IMR-90 (cell line): ENCODE measurements around the gene MTCL1. TPM values are rescaled to one million over a fixed set of nuclear protein-coding genes. Genes with fewer than 3 reads are reported as not detected.

ENCODE experiments used
- ATAC-seq: fragments of 200-7000 bp; cut with Tn5 transposase; 2 replicates; pipeline ENCODE4 v1.9.1; 2020; ENCODE audit warnings: low read depth, mild to moderate bottlenecking, moderate library complexity
- BruUV-seq: library from RNA; stranded (reverse); fragments of 400-500 nt; replicated peaks from 2 replicates; lab custom pipeline; 2021; lab: Mats Ljungman, UMichigan
- CTCF ChIA-PET: fragments of 300-600 bp; formaldehyde crosslinking; extraction: SDS; loops from one replicate; lab custom pipeline; 2021; ENCODE audit warnings: antibody characterized with exemption; lab: Yijun Ruan, JAX
- POLR2A ChIA-PET: fragments of 300-600 bp; sonication (Branson Sonifier 250); formaldehyde crosslinking; loops from one replicate; lab custom pipeline; 2022; ENCODE audit warnings: antibody characterized with exemption; ENCODE audit not compliant: unreplicated experiment; lab: Charles Lee
- DNase-seq: peaks from one replicate; pipeline ENCODE4 v3.0.0; 2013
- H2AFZ ChIP-seq: replicated peaks from 2 replicates; pipeline ENCODE3; 2013; ENCODE audit warnings: low read length, mild to moderate bottlenecking; ENCODE audit not compliant: poor library complexity
- H2AK5ac ChIP-seq: 2 replicates; pipeline ENCODE4 v1.6.1; 2013; ENCODE audit warnings: low read depth, low read length, inconsistent platforms
- H2AK9ac ChIP-seq: replicated peaks from 2 replicates; pipeline ENCODE3; 2013; ENCODE audit warnings: mild to moderate bottlenecking, low read depth, low read length, moderate library complexity; ENCODE audit not compliant: poor library complexity
- H2BK120ac ChIP-seq: 2 replicates; pipeline ENCODE4 v1.6.1; 2013; ENCODE audit warnings: low read depth, low read length, inconsistent platforms
- H2BK15ac ChIP-seq: 3 replicates; pipeline ENCODE4 v1.6.1; 2013; ENCODE audit warnings: low read depth, low read length, inconsistent platforms
- H2BK20ac ChIP-seq: 2 replicates; pipeline ENCODE4 v1.6.1; 2013; ENCODE audit warnings: low read depth, mild to moderate bottlenecking, inconsistent platforms, low read length, moderate library complexity
- H2BK5ac ChIP-seq: 2 replicates; pipeline ENCODE4 v1.6.1; 2013; ENCODE audit warnings: mild to moderate bottlenecking, low read depth, low read length, inconsistent platforms; ENCODE audit not compliant: poor library complexity, severe bottlenecking
- H3K14ac ChIP-seq: replicated peaks from 2 replicates; pipeline ENCODE4 v1.6.1; 2013; ENCODE audit warnings: low read depth, low read length, inconsistent platforms
- H3K18ac ChIP-seq: 2 replicates; pipeline ENCODE4 v1.6.1; 2013; ENCODE audit warnings: low read depth, low read length, control low read depth
- H3K23ac ChIP-seq: 2 replicates; pipeline ENCODE4 v1.6.1; 2013; ENCODE audit warnings: low read depth, low read length, inconsistent platforms
- H3K27ac ChIP-seq: 2 replicates; pipeline ENCODE4 v1.5.1; 2013; ENCODE audit warnings: mild to moderate bottlenecking, control low read depth, low read length; ENCODE audit not compliant: insufficient read depth
- H3K27me3 ChIP-seq: 2 replicates; pipeline ENCODE4 v1.6.1; 2013; ENCODE audit warnings: low read length; ENCODE audit not compliant: control insufficient read depth, insufficient read depth
- H3K36me3 ChIP-seq: 2 replicates; pipeline ENCODE4 v1.6.1; 2013; ENCODE audit warnings: low read length, mixed read lengths; ENCODE audit not compliant: control insufficient read depth, insufficient read depth
- H3K4ac ChIP-seq: 2 replicates; pipeline ENCODE4 v1.6.1; 2013; ENCODE audit warnings: low read depth, low read length, inconsistent platforms
- H3K4me1 ChIP-seq: 2 replicates; pipeline ENCODE4 v1.6.1; 2013; ENCODE audit warnings: low read length, mixed read lengths; ENCODE audit not compliant: control insufficient read depth, insufficient read depth
- H3K4me2 ChIP-seq: 2 replicates; pipeline ENCODE4 v1.6.1; 2013; ENCODE audit warnings: low read depth, mild to moderate bottlenecking, control low read depth, low read length, moderate library complexity
- H3K4me3 ChIP-seq: 2 replicates; pipeline ENCODE4 v1.5.1; 2013; ENCODE audit warnings: low read depth, mild to moderate bottlenecking, control low read depth, low read length, moderate library complexity; ENCODE audit not compliant: insufficient read depth
- H3K56ac ChIP-seq: 2 replicates; pipeline ENCODE4 v1.6.1; 2013; ENCODE audit warnings: low read length, inconsistent platforms; ENCODE audit not compliant: insufficient read depth; ENCODE audit errors: extremely low read depth
- H3K79me1 ChIP-seq, 2 experiments: 2 replicates each; pipeline ENCODE4 v1.6.1; 2013; ENCODE audit warnings: low read length in 2 of 2, inconsistent platforms in 1 of 2, low read depth in 1 of 2
- H3K9ac ChIP-seq: 2 replicates; pipeline ENCODE4 v1.6.1; 2013; ENCODE audit warnings: low read depth, low read length, control low read depth
- H3K9me1 ChIP-seq: 2 replicates; pipeline ENCODE4 v1.6.1; 2013; ENCODE audit warnings: low read length, inconsistent platforms; ENCODE audit not compliant: insufficient read depth
- H3K9me3 ChIP-seq: 2 replicates; pipeline ENCODE4 v1.6.1; 2013; ENCODE audit warnings: low read length; ENCODE audit not compliant: control insufficient read depth, insufficient read depth
- H4K20me1 ChIP-seq: 2 replicates; pipeline ENCODE4 v1.6.1; 2013; ENCODE audit warnings: low read length, inconsistent platforms; ENCODE audit not compliant: insufficient read depth
- H4K5ac ChIP-seq: 2 replicates; pipeline ENCODE4 v1.6.1; 2013; ENCODE audit warnings: mild to moderate bottlenecking, low read depth, low read length, control low read depth
- H4K8ac ChIP-seq, 2 experiments: 2 replicates each; pipeline ENCODE4 v1.6.1; 2013; ENCODE audit warnings: low read depth in 2 of 2, low read length in 2 of 2, control low read depth in 1 of 2, inconsistent platforms in 1 of 2
- H4K91ac ChIP-seq: 2 replicates; pipeline ENCODE4 v1.6.1; 2013; ENCODE audit warnings: low read depth, low read length, inconsistent platforms; ENCODE audit not compliant: insufficient read depth
- CEBPB ChIP-seq: IDR thresholded peaks from 2 replicates; pipeline ENCODE4 v1.6.1; 2012; ENCODE audit warnings: low read depth, low read length, improper control_type of control experiment
- MAFK ChIP-seq: IDR thresholded peaks from 2 replicates; pipeline ENCODE4 v1.6.1; 2012; ENCODE audit warnings: low read depth, low read length, improper control_type of control experiment
- MAZ ChIP-seq: IDR thresholded peaks from 2 replicates; pipeline ENCODE4 v1.6.1; 2012; ENCODE audit warnings: low read depth, mild to moderate bottlenecking, low read length, improper control_type of control experiment, moderate library complexity, borderline replicate concordance
- MXI1 ChIP-seq: IDR thresholded peaks from 2 replicates; pipeline ENCODE4 v1.6.1; 2012; ENCODE audit warnings: low read depth, mild to moderate bottlenecking, low read length, moderate library complexity, borderline replicate concordance
- WGBS, 2 experiments: methylation state at CpG; one replicate each; pipeline versions ENCODE4 v1.1.5 to v1.1.7; 2013; ENCODE audit warnings: missing lambda C conversion rate in 2 of 2; ENCODE audit not compliant: insufficient read length in 1 of 2; ENCODE audit errors: extremely low coverage in 2 of 2; 5-methylcytosine and 5-hydroxymethylcytosine counted together
- dilution Hi-C: fragments of 300-500 bp; cut with HindIII; formaldehyde crosslinking; loops from one replicate; pipeline ENCODE4 v1.14.3; 2018; ENCODE audit warnings: low sequenced_read_pairs; ENCODE audit not compliant: unreplicated experiment
- in situ Hi-C: fragments of 300-500 bp; cut with MboI; formaldehyde crosslinking; loops from 3 replicates; pipeline ENCODE4 v1.14.3; 2019; ENCODE audit warnings: low sequenced_read_pairs, inconsistent platforms, mixed read lengths
- intact Hi-C: fragments of 100-400 bp; cut with micrococcal nuclease; formaldehyde crosslinking; loops from 2 replicates; pipeline ENCODE4 v1.10.0; 2022
- polyA plus RNA-seq, 3 experiments: library from polyadenylated mRNA; depleted of rRNA; stranded (reverse); fragments of >200 nt; gene quantifications; 2 replicates each; pipeline ENCODE4 v1.2.3, GENCODE V29; 2012; ENCODE audit warnings: low replicate concordance in 1 of 3
- total RNA-seq: library from RNA; depleted of rRNA; stranded (reverse); fragments of >200 nt; gene quantifications from 2 replicates; pipeline ENCODE4 v1.2.3, GENCODE V29; 2012
- TF ChIP-seq, protein P1 (sequence below): fragments of 150-350 bp; IDR thresholded peaks from 2 replicates; pipeline ENCODE4 v1.6.1; 2017; ENCODE audit warnings: mild to moderate bottlenecking, antibody characterized with exemption, low read length, low read depth

The MTCL1 gene
- total and polyA plus RNA-seq, 2 of the 4 experiments (the other 2 are of a cell fraction): 29.0 to 45.3 TPM

- Histone ChIP-seq H2BK120ac (no peak overlapping the region), H3K4me2 (no peak overlapping the region), H2AK5ac (no peak overlapping the region), H3K9me1 (peaks cover 35% of the 10 kb centered on the region), H3K36me3 (peaks cover 42% of the 10 kb centered on the region), H4K20me1 (peaks cover 5% of the 10 kb centered on the region; the same call in 1 of the 2 replicates), H3K27ac (no peak overlapping the region), H4K91ac (no peak overlapping the region), H2BK20ac (no peak overlapping the region), H3K18ac (0 out of 2 replicates have a peak overlapping the region, but pooled peaks have one; percentile 16), H3K56ac (no peak overlapping the region), H3K9ac (no peak overlapping the region), H2BK5ac (no peak overlapping the region), H3K14ac (no peak overlapping the region), H2BK15ac (no peak overlapping the region), H3K27me3 (no peaks in the 10 kb centered on the region), H3K23ac (no peak overlapping the region), H3K9me3 (no peaks in the 10 kb centered on the region; the same call in 1 of the 2 replicates), H3K4me1 (peaks cover 32% of the 10 kb centered on the region), H3K4me3 (no peak overlapping the region), H2AFZ (no peak overlapping the region), H3K79me1 (peaks cover 52 to 83% of the 10 kb centered on the region in 2 experiments), H2AK9ac (no peak overlapping the region), H4K8ac (no peak overlapping the region), H3K4ac (no peak overlapping the region), H4K5ac (no peak overlapping the region)
- no peak for ATAC-seq
- intact Hi-C loops: no loop called here
- dilution Hi-C loops: no loop called here
- in situ Hi-C loops: no loop called here
- TF ChIP-seq MAFK (0 out of 2 replicates have a peak, but pooled peaks have one; percentile 12), CEBPB (no peak), MAZ (no peak), MXI1 (no peak)
- TF ChIP-seq, protein P1, sequence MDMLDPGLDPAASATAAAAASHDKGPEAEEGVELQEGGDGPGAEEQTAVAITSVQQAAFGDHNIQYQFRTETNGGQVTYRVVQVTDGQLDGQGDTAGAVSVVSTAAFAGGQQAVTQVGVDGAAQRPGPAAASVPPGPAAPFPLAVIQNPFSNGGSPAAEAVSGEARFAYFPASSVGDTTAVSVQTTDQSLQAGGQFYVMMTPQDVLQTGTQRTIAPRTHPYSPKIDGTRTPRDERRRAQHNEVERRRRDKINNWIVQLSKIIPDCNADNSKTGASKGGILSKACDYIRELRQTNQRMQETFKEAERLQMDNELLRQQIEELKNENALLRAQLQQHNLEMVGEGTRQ: no peak
- 80% methylated on average over 5 of the region's 7 CpGs; no CpG with 5 or more reads in 1 of the 2 experiments for WGBS, 2 experiments
- ChIA-PET POLR2A (no interaction called here), CTCF (interaction anchor here (0.6 kb wide), 1 partner anchor 14 kb away, joined by 3 read pairs; no protein-coding TSS in a partner anchor)
- no peak for DNase-seq
- no TSS peak for BruUV-seq
Observed at GRCh38 chr18:8757396-8757997, 52.1 kb downstream of the MTCL1 start.
